ENCODE measurements around the gene PCSK6.

The PCSK6 gene

DNA sequence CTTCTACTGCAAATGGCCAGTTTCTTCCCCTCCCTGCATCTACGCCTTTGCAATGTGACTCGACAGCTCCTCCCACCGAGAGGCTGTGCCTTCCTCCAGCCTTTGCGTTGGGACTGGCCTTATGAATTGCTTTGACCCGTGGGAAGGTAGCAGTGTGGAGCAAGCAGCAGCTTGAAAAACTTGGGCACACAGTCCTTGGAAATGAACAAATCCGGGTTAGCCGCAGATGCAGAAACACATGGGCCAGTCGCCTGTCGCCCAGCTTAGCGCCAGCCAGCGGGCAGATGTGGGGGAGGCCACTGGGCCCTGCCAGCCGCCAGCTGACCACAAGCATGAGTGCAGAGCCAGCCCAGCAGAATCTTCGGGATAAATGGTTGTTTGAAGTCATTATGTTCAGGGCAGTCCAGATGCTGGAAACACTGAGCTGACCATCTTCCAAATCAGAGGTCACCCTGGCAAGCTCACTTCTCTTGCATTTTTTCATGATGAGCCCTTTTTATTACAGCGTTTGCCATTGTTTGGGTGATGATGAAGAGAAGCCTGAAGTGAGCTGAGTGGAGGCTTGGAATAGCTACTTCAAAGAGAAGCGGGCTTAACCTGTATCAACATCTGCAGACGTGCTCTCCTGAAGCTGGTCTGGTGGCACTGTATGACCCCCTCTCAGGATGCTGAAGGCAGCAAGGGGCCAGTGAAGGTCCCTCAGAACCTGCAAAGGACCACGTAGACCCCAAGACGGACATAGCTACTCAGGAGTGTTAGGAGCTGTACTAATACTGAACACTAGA lies 222.0 kb downstream of the PCSK6 start (continued):
- TF ChIP-seq ESRRG (CRISPR knock-in tag; IDR thresholded peaks at IDR 0.05): no peak

DNA sequence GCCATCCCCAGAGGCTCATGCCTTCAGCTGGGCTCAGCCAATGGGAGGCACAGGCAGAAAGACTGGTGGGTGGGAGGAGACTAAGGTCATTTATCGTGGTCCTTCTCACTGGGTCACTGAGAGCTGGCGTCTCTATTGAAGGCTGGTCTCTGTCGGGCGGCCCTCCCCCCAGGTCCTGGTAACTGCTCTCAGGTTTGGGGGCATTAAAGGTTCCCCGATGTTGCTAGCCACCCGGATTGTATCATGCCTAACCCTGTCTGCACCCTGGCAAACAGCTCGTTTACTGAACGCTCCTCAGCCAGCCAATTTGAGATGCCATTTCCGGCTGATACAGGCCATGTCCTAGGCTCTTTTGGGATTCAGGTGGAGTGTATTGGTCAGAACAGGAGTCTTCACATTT lies 222.7 kb downstream of the PCSK6 start:
- no peak for TF ChIP-seq ISL1 (CRISPR knock-in tag; IDR thresholded peaks at IDR 0.05)
- TF ChIP-seq PPARA (CRISPR knock-in tag; IDR thresholded peaks at IDR 0.05; ENCODE audit: borderline replicate concordance): no peak
- TF ChIP-seq OSR1 (CRISPR knock-in tag; IDR thresholded peaks at IDR 0.05): no peak
- TF ChIP-seq ZNF565 (CRISPR knock-in tag; conservative IDR thresholded peaks at IDR 0.05; ENCODE audit: low read depth): no peak
- TF ChIP-seq, protein P1, sequence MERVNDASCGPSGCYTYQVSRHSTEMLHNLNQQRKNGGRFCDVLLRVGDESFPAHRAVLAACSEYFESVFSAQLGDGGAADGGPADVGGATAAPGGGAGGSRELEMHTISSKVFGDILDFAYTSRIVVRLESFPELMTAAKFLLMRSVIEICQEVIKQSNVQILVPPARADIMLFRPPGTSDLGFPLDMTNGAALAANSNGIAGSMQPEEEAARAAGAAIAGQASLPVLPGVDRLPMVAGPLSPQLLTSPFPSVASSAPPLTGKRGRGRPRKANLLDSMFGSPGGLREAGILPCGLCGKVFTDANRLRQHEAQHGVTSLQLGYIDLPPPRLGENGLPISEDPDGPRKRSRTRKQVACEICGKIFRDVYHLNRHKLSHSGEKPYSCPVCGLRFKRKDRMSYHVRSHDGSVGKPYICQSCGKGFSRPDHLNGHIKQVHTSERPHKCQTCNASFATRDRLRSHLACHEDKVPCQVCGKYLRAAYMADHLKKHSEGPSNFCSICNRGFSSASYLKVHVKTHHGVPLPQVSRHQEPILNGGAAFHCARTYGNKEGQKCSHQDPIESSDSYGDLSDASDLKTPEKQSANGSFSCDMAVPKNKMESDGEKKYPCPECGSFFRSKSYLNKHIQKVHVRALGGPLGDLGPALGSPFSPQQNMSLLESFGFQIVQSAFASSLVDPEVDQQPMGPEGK (CRISPR knock-in tag; IDR thresholded peaks at IDR 0.05; ENCODE audit: borderline replicate concordance): no peak
- TF ChIP-seq ESRRG (CRISPR knock-in tag; IDR thresholded peaks at IDR 0.05): no peak
- TF ChIP-seq GLIS3 (CRISPR knock-in tag; IDR thresholded peaks at IDR 0.05): no peak
- no peak for TF ChIP-seq ZNF8 (CRISPR knock-in tag; IDR thresholded peaks at IDR 0.05)
- TF ChIP-seq RARB (CRISPR knock-in tag; IDR thresholded peaks at IDR 0.05): no peak
- no peak for TF ChIP-seq ZFP3 (CRISPR knock-in tag; IDR thresholded peaks at IDR 0.05)
- TF ChIP-seq TOX (CRISPR knock-in tag; IDR thresholded peaks at IDR 0.05; ENCODE audit: borderline replicate concordance): no peak
- TF ChIP-seq BACH2 (CRISPR knock-in tag; IDR thresholded peaks at IDR 0.05; ENCODE audit: borderline replicate concordance): no peak
- no peak for TF ChIP-seq ZC3H10 (CRISPR knock-in tag; IDR thresholded peaks at IDR 0.05)
- ATAC-seq: peak; percentile 5; the same call in 2 of the 3 replicates

DNA sequence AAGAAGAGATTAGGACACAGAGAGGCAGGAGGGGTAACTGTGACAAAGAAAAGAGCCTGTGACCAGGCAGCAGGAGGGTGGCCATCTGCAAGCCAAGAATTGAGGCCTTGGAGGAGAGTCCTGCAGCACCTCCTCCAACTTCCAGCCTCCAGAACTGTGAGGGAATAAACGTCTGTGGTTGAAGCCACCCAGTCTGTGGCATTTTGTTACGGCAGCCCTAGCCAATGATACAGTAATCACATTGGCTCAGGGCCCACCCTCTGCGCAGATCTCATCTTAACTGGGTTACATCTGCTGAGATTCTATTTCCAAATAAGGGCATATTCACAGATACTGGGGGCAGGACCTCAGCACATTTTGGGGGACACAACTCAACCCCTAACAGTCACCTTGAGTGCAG lies 223.5 kb downstream of the PCSK6 start:
- peak; percentile 46 for ATAC-seq
- no peak for TF ChIP-seq ISL1 (CRISPR knock-in tag; IDR thresholded peaks at IDR 0.05)
- TF ChIP-seq PPARA (CRISPR knock-in tag; IDR thresholded peaks at IDR 0.05; ENCODE audit: borderline replicate concordance): no peak
- TF ChIP-seq GLIS3 (CRISPR knock-in tag; IDR thresholded peaks at IDR 0.05): no peak

DNA sequence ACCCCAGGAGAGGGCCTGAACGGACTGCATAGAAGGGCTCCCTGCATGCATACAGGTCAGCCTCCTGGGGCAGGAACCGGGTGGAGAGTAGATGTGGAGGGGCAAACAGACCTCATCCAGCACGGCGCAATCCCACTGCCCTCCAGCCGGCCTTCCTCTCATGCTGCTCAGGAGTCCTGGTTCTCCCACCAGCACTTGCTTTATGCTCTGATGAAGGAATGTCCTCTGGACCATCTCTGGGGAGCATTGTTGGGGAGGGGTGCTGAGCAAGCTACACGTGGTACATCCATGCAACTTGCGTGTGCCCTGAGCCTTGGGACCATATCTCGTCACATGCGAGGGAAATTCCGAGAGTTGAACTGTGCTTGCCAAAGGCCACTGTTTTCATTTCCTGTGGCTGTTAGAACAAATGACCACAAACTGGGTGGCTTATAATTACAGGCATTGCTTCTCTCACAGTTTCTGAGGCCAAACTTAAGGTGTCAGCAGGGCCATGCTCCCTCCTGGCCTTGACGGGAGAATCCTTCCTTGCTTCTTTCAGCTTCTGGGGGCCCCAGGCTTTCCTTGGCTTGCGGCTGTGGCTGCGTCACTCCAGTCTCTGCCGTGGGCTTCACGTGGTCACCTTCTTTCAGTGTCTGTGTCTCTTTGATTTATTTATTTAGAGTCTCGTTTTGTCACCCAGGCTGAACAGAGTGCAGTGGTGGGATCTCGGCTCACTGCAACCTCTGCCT lies 224.4 kb downstream of the PCSK6 start:
- no peak for ATAC-seq

DNA sequence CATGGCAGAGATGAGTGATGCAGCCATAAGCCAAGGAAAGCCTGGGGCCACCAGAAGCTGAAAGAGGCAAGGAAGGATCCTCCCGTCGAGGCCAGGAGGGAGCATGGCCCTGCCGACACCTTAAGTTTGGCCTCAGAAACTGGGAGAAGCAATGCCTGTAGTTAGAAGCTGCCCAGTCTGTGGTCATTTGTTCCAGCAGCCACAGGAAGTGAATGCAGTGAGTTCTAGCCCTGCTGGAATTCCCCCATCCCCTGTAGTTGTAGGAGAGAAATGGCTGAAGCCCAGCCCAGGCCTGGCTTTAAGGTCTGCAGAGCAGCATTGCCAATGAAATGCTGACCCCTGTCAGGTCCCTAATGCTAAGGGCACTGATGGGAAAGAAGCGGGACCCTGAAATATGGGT lies 225.5 kb downstream of the PCSK6 start:
- no peak for ATAC-seq
- TF ChIP-seq, protein P2, sequence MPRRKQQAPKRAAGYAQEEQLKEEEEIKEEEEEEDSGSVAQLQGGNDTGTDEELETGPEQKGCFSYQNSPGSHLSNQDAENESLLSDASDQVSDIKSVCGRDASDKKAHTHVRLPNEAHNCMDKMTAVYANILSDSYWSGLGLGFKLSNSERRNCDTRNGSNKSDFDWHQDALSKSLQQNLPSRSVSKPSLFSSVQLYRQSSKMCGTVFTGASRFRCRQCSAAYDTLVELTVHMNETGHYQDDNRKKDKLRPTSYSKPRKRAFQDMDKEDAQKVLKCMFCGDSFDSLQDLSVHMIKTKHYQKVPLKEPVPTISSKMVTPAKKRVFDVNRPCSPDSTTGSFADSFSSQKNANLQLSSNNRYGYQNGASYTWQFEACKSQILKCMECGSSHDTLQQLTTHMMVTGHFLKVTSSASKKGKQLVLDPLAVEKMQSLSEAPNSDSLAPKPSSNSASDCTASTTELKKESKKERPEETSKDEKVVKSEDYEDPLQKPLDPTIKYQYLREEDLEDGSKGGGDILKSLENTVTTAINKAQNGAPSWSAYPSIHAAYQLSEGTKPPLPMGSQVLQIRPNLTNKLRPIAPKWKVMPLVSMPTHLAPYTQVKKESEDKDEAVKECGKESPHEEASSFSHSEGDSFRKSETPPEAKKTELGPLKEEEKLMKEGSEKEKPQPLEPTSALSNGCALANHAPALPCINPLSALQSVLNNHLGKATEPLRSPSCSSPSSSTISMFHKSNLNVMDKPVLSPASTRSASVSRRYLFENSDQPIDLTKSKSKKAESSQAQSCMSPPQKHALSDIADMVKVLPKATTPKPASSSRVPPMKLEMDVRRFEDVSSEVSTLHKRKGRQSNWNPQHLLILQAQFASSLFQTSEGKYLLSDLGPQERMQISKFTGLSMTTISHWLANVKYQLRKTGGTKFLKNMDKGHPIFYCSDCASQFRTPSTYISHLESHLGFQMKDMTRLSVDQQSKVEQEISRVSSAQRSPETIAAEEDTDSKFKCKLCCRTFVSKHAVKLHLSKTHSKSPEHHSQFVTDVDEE (CRISPR knock-in tag; IDR thresholded peaks at IDR 0.05): no peak
- no peak for TF ChIP-seq ISL1 (CRISPR knock-in tag; IDR thresholded peaks at IDR 0.05)
- no peak for TF ChIP-seq ESRRG (CRISPR knock-in tag; IDR thresholded peaks at IDR 0.05)

More for the DNA sequence above, 224.4 kb downstream of the PCSK6 start:
- TF ChIP-seq GLIS3 (CRISPR knock-in tag; IDR thresholded peaks at IDR 0.05): no peak
- TF ChIP-seq ARNTL (CRISPR knock-in tag; IDR thresholded peaks at IDR 0.05; ENCODE audit: borderline replicate concordance, low read depth): no peak
- no peak for TF ChIP-seq ZNF8 (CRISPR knock-in tag; IDR thresholded peaks at IDR 0.05)
- no peak for TF ChIP-seq ZC3H10 (CRISPR knock-in tag; IDR thresholded peaks at IDR 0.05)

DNA sequence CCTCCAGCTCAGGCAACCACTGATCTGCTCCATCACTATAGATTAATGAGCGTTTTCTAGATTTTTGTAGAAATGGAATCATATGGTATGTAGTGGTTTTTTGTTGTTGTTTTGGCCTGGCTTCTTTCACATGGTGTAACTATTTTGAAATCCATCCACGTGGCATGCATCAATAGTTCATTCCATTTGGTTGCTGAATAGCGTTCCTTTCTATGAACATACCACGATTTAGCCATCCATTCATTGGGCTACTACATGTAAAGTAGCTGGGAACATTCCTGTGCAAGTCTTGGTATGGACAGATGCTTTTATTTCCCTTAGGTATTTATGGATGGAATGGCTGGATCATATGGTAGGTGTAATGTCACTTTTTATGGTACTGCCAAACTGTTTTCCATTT lies 227.0 kb downstream of the PCSK6 start:
- ATAC-seq: no peak
- TF ChIP-seq ZNF70 (CRISPR knock-in tag; IDR thresholded peaks at IDR 0.05): no peak

Measured in SK-N-SH treated with all-trans-retinoic acid at 6 μM for 48 hours (cell line).